ENCODE results near the gene PABPC1L2A. TPM values are rescaled to one million over a fixed set of nuclear protein-coding genes. Genes with fewer than 3 reads are reported as not detected.
"Not testable (repeated sequence)": the region's sequence is repeated elsewhere in the genome, so short reads cannot be mapped to it uniquely, and the experiment has no call there.

Gene PABPC1L2A
- total and polyA plus RNA-seq, 12 donors = 0.17 to 1.1 (median 0.69) TPM; not detected in 7

DNA sequence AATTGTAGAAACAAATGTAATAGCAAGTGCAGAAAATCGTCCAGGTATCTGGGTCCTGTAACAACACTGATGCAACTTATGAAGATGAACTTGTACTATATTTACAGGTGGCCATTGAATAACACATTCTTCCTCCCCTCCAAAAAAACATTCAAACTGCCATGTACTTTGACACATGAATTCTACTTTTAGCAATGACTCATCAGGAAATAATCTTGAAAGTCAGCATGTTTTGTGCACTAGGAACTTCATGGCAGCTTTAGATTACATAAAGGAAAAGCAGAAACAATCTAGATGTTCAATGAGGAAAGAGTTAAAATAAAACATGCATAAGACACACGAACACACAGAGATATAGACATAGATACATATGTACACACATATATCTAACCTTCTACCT is 2.5 kb downstream of the PABPC1L2A start:
- TF ChIP-seq, protein P1, sequence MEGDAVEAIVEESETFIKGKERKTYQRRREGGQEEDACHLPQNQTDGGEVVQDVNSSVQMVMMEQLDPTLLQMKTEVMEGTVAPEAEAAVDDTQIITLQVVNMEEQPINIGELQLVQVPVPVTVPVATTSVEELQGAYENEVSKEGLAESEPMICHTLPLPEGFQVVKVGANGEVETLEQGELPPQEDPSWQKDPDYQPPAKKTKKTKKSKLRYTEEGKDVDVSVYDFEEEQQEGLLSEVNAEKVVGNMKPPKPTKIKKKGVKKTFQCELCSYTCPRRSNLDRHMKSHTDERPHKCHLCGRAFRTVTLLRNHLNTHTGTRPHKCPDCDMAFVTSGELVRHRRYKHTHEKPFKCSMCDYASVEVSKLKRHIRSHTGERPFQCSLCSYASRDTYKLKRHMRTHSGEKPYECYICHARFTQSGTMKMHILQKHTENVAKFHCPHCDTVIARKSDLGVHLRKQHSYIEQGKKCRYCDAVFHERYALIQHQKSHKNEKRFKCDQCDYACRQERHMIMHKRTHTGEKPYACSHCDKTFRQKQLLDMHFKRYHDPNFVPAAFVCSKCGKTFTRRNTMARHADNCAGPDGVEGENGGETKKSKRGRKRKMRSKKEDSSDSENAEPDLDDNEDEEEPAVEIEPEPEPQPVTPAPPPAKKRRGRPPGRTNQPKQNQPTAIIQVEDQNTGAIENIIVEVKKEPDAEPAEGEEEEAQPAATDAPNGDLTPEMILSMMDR (IDR thresholded peaks at IDR 0.05) = no peak
- TF ChIP-seq POLR2A (IDR thresholded peaks at IDR 0.05) = no peak
- H3K9me3 ChIP-seq (replicated peaks in 1 of 3) = no peaks in the 10 kb centered on the region
- peaks cover 7% of the 10 kb centered on the region for H3K27me3 ChIP-seq
- 16 to 25% (median 25%) methylated on average over 2 of the region's 2 CpGs for WGBS, 4 donors
- no peaks in the 10 kb centered on the region for H3K4me1 ChIP-seq (replicated peaks in 1 of 2)
- H3K27ac ChIP-seq = no peak overlapping the region
- intact Hi-C loops (cut with DNase I) = no loop called here
- no peak for DNase-seq
- no peaks in the 10 kb centered on the region for H3K36me3 ChIP-seq (replicated peaks in 1 of 2)
- no peak overlapping the region for H3K4me3 ChIP-seq

DNA sequence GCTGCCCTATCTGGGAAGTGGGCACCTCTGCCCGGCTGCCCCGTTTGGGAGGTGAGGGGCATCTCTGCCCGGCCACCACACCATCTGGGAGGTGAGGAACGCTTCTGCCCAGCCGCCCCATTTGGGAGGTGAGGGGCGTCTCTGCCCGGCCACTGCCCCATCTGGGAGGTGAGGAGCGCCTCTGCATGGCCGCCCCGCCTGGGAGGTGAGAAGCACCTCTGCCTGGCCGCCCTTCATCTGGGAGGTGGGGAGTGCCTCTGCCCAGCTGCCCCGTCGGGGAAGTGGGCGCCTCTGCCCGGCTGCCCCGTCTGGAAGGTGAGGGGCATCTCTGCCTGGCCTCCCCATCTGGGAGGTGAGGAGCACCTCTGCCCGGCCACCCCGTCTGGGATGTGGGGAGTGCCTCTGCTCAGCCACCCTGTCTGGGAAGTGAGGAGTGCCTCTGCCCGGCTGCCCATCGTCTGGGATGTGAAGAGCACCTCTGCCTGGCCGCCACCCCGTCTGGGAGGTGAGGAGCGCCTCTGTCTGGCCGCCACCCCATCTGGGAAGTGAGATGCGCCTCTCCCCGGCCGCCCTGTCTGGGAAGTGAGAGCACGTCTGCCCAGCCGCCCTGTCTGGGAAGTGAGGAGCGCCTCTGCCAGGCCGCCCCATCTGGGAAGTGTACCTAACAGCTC is 9.8 kb downstream of the PABPC1L2A start:
- WGBS, 4 donors = 92 to 100% (median 95%) methylated on average over 1 to 31 of the region's 31 CpGs
- H3K4me3 ChIP-seq = no peak overlapping the region
- DNase-seq = no peak
- no peaks in the 10 kb centered on the region for H3K9me3 ChIP-seq (replicated peaks in 1 of 3)
- H3K36me3 ChIP-seq (replicated peaks in 1 of 2) = no peaks in the 10 kb centered on the region
- no peaks in the 10 kb centered on the region for H3K27me3 ChIP-seq
- no peaks in the 10 kb centered on the region for H3K4me1 ChIP-seq (replicated peaks in 1 of 2)
- intact Hi-C loops (cut with DNase I) = no loop called here
- no peak overlapping the region for H3K27ac ChIP-seq
- no peak for TF ChIP-seq POLR2A (IDR thresholded peaks at IDR 0.05)
- TF ChIP-seq, protein P1 (IDR thresholded peaks at IDR 0.05) = no peak

DNA sequence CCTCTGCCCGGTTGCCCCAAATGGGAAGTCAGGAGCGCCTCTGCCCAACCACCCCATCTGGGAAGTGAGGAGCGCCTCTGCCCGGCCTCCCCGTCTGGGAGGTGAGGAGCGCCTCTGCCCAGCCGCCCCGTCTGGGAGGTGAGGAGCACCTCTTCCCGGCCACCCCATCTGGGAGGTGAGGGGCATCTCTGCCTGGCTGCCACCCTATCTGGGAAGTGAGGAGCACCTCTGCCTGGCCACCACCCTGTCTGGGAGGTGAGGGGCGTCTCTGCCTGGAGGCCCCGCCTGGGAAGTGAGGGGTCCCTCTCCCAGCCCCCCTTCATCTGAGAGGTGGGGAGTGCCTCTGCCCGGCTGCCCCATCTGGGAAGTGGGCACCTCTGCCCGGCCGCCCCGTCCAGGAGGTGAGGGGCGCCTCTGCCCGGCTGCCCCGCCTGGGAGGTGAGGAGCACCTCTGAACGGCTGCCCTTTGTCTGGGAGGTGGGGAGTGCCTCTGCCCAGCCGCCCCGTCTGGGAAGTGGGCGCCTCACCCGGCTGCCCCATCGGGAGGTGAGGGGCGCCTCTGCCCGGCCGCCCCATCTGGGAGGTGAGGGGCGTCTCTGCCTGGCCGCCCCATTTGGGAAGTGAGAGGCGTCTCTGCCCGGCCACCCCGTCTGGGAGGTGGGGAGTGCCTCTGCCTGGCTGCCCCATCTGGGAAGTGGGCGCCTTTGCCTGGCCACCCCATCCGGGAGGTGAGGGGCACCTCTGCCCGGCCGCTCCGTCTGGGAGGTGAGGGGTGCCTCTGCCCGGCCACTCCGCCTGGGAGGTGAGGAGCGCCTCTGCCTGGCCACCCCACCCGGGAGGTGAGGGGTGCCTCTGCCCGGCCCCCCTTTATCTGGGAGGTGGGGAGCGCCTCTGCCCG is 10.6 kb downstream of the PABPC1L2A start:
- Histone ChIP-seq H3K36me3 (replicated peaks in 1 of 2) (no peaks in the 10 kb centered on the region), H3K4me3 (no peak overlapping the region), H3K9me3 (replicated peaks in 1 of 3) (no peaks in the 10 kb centered on the region), H3K27ac (no peak overlapping the region), H3K27me3 (no peaks in the 10 kb centered on the region), H3K4me1 (replicated peaks in 1 of 2) (no peaks in the 10 kb centered on the region)
- no peak for DNase-seq
- 91 to 100% (median 92%) methylated on average over 1 to 44 of the region's 44 CpGs; no CpG with 5 or more reads in 1 of the 4 donors for WGBS, 4 donors
- intact Hi-C loops (cut with DNase I) = no loop called here
- TF ChIP-seq, protein P1 (IDR thresholded peaks at IDR 0.05) = no peak
- TF ChIP-seq POLR2A (IDR thresholded peaks at IDR 0.05) = no peak

DNA sequence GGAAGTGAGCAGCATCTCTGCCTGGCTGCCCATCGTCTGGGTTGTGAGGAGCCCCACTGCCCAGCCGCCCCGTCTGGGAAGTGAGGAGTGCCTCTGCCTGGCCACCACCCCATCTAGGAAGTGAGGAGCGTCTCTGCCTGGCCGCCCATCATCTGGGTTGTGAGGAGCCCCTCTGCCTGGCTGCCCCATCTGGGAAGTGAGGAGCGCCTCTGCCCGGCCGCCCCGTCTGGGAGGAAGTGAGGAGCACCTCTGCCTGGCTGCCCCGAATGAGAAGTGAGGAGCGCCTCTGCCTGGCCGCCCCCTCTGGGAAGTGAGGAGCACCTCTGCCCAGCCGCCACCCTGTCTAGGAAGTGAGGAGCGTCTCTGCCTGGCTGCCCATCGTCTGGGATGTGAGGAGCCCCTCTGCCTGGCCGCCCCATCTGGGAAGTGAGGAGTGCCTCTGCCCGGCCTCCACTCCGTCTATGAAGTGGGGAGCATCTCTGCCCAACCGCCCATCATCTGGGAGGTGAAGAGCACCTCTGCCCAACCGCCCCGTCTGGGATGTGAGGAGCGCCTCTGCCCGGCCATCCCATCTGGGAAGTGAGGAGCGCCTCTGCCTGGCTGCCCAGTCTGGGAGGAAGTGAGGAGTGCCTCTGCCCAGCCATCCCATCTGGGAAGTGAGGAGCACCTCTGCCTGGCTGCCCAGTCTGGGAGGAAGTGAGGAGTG is 11.4 kb downstream of the PABPC1L2A start:
- H3K27me3 ChIP-seq; H3K36me3 ChIP-seq (replicated peaks in 1 of 2); H3K4me1 ChIP-seq (replicated peaks in 1 of 2); DNase-seq; H3K27ac ChIP-seq; H3K4me3 ChIP-seq; intact Hi-C loops (cut with DNase I); H3K9me3 ChIP-seq (replicated peaks in 1 of 3): not testable (repeated sequence)
- 82 to 90% (median 88%) methylated on average over 5 to 24 of the region's 24 CpGs; no CpG with 5 or more reads in 1 of the 4 donors for WGBS, 4 donors

All from adrenal gland (tissue), 12 donors.